Measurements from ENCODE around the gene ALOX5AP.
"Not testable (repeated sequence)": the region's sequence is repeated elsewhere in the genome, so short reads cannot be mapped to it uniquely, and the experiment has no call there.

Gene ALOX5AP

DNA sequence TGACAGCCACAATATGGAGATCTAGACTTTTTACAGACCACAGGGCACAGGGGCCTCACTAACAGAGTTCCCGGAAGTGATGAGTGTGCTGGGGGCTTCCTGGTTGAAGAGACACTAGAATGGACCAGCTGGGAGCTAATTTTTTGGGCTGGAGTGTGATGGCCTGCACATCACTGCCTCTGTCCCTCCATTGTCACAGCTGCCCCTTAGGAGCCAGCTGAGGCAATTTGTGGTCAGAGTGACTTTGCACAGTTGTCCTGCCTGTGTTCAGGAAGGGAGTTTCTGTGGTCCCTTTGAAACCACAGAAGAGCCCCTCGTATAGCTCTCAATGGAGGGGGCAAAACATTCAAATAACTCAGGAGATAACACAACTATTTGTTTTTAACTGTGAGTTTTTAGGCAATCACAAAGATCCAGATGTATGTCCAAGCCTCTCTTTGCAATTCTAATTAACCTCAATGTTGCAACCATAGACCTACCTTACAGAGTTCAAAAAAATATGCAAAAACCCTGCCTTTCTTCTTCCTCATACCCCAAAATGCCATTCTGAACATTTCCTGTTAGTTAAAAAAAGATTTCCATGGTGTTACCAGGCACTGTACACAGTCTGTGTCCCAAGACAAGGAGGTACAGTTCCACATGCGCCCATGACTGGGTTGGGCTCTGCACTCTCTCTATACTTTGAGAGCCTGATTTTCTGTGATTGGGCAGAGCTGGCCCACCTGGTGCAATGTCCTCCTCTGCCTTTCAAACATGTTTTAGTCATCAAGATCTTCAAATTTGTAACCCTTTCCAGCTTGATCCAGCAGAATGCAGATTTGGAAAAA is 2.4 kb downstream of the ALOX5AP start:
- no peak for DNase-seq (ENCODE audit: low read depth)

DNA sequence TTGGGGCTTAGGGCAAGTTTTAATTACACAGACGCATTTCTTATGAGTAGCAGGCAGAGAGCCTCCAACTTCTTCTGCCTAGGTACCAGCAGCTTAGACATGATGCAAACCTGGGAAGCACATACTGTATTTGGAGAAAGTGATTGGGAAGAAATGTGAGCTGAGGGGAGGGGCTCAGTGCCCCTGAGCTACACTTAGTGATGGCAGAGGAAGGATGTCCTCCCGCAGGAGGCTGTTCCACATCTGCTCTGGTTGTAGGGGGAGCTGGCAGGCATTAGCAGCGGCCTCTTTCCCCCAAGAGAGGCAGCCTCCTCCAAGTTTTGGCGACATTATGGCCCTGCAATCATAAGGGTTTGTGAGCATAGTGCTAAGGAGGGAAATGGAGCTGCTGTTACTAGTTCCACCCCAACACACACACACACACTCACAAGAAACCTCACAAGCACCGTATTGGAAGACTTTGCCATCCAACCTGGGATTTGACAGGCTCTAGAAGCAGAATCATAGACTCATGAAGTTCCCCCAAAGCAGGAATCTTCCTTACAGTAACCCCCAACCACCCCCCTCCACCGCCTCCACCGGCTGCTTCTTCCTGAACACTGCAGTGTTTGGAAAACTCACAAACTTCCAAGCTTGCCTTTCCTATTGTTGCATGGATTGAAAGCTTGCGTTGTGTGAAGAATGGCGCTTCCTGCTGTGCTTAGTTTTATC is 3.3 kb downstream of the ALOX5AP start:
- DNase-seq (ENCODE audit: low read depth) = no peak

DNA sequence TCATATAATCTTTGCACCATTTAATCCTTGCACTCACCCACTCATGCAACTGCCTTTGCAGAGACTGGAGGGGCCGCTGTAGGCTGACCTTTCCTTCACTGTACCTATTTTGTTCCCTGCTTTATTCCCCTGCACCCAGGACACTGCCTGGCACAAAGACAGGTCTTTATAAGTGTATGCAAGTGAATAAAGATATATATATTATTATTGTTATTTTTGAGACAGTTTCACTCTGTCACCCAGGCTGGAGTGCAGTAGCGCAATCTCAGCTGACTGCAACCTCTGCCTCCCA is 3.8 kb downstream of the ALOX5AP start:
- no peak for DNase-seq (ENCODE audit: low read depth)

DNA sequence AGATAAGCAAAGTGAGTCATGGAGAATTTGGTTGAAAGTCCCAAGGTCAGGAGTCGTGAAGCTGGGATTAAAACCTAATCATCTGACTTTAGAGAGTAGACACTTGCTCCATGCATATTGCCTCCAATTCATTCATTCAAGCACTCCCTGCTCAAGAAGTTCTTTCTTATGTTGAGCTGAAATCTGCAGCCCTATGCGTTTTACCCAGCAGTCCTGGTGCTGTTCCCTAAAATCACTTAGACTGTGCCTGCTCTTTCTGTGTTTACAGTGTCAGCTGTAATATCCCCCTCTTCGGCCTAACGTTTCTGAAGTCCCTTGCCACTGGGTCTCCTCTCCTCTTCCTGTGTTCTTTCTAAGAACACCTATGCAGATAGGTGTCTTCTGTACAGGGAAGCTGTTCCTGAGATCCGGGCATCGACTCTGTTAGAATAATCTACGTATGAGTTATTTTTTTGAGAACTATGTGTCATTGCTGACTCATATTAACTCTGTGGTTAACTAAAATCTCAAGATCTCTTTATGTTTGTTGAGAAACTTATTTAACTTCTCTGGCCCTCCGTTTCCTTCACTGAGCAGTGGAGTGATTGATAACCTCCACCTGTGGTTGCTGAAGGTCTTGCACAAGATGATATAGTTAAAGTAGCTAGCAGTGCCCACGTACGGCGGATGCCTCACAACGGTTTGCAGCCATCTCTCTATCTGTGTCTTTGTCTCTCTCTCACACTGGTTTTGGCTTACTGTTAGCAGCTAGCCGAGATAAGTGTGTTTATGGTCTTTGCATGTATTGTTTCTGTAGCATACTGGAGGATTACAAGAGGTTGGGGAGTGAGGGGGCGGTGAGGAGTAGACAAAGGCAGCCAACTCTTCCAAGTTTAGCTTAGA is 4.7 kb downstream of the ALOX5AP start:
- DNase-seq (ENCODE audit: low read depth) = peak; percentile 59

DNA sequence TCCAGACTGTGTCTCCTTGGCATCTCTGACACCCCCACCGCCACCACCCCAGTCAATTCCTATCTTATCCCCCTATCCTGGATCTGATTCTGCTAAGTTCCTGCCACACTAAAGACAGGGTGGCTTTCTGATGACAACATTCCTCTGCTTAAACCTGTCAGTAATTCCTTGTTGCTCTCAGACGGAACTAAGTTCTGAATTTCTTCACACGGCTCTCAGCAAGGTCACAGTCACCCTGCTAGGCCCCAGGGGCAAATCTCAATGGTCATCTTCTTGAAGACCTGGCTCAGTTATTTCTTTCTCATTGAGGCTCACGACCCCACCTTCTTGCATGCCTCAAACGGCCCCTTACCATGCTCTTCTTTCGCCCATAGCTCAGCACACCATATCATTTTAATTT is 7.6 kb downstream of the ALOX5AP start:
- no peak for DNase-seq (ENCODE audit: low read depth)

DNA sequence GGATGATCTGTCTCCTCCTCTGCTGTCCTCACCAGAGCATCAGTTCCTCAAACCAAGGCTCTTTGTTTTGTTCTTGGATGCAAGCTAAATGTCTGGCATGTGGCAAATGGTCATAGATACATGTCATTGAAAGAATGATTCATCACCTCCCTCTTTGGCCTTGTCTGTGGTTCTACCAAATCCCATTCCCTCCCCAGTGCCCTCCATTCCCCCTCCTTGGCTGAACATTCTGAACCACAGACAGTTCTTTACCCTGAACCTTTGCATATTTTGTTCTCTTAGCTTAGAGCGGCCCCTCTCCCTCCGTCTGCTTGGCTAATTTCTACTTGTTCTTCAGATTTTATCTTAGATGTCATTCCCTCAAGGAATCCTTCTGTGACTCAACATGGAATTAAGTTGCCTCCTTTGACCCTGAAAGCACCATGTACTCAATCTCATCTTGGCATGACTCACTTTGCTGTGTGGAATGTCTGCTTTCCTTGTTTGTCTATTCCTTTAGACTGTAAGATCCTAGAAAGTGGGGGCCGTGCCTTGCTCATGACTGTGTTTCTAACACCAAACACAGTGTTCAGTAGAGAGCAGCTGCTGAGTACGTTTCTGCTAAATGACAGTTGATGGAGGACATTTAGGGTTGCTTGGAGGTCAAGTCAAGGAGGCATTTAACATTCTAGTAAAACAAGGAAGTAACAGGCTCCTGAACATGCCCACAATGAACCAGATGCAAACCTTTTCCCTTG is 8.1 kb downstream of the ALOX5AP start:
- DNase-seq (ENCODE audit: low read depth) = no peak

DNA sequence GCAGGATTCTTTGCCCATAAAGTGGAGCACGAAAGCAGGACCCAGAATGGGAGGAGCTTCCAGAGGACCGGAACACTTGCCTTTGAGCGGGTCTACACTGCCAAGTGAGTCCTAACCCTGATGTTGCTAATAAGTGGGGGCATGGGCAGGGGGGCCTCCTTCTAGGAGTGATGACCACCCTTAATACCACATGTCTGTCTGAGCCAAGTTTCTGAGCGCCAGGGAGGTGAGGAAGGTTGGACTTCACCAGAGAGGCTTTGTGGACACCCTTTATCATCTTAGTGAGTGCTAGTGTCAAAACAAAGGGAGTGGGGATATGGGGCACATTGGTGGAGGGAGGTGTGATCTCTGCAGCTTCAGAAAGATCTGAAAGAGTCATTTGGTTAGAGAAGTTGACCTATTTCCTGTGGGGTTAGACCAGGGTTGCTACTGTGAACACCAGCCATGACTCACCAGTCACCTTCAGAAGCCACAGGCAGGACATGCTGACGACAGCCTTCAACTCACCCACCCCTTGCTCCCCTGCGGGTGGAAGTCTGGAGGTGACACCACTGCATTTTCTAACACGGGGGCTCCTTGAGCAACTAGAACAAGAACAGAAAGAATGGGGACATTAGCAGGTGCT is 8.8 kb downstream of the ALOX5AP start:
- peak; percentile 78 for DNase-seq (ENCODE audit: low read depth)

DNA sequence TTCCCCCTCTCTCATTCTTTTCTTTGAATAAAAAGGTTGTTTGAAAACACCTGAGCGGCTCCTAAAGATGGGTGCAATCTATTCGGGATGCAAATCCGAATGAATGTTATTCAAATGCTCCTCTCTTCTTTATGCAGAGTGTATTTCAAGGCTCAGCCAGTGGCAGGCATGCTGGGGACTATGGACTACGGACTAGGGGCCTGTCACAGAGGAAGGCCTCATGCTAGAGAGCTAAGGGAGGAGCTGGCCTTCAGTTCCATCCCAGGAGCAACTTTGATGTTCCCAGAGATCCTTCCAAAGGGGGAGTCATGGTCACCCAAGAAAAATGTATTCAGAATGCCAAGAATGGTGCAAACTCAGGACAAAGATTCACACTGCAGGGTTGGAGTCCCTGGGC is 9.3 kb downstream of the ALOX5AP start:
- no peak for DNase-seq (ENCODE audit: low read depth)

DNA sequence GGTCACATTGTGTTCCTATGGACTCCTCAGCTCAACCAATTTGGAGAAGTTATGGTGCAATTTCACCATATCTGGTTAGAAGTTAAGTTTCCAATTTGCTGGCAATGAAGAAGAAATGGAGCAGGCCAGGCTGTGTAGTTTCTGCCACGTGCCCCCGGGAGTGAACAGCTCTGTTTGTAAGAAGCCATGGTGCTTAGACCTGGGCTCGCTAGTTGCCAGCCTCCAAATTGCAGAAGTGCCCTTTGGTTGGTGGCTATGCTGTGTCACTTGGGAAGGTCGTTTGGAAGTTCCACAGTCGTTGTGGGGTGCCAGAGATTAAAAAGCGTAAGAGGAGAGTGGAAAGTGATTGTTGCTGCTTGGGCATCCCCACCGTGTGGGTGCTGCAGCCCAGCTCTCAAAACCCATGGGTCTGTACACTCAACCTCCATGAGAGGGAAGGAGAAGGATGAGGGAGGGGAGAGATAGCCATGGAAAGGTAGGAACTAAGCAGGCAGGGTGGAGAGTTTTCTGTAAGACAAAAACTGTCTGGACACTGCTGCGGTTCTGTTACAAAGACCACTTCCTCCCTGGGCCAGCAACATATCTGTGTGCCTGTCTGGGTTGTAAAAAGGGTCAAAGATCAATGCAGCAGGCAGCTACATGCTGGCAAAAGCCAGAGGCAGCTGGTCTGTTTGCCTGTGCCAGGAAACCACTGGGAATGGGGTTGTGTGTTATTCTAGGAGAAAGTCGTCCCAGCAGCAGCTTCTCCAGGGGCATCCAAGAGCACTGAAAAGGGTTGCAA is 10.8 kb downstream of the ALOX5AP start:
- no peak for DNase-seq (ENCODE audit: low read depth)

DNA sequence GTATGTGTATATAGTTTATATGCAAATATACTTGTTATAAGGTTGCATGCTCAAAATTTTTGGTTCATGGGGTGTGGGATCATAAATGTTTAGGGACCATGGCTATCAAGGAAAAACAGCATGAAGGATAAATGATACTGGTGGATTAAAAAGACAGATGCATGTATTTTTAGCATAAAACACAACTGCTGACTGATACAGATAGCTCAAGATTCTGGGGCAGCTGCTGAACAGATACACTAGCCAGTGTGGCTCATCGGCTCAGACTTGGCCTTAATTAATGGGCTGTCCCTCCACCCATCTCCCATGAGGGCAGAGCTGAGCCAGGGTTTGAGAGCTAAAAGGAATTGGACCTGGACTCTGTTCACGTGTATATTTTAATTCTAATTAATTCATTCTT is 11.4 kb downstream of the ALOX5AP start:
- no peak for DNase-seq (ENCODE audit: low read depth)

DNA sequence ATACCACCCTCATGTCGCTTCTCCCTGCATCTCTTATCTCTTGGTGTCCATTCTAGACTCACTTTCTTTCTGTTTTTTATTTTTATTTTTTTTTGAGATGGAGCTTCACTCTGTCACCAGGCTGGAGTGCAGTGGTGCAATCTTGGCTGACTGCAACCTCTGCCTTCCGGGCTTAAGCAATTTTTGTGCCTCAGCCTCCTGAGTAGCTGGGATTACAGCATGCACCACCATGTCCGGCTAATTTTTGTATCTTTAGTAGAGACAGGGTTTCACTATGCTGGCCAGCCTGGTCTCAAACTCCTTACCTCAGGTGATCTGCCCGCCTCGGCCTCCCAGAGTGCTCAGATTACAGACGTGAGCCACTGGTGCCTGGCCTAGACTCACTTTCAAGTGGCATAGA is 12.5 kb downstream of the ALOX5AP start:
- DNase-seq (ENCODE audit: low read depth) = not testable (repeated sequence)

DNA sequence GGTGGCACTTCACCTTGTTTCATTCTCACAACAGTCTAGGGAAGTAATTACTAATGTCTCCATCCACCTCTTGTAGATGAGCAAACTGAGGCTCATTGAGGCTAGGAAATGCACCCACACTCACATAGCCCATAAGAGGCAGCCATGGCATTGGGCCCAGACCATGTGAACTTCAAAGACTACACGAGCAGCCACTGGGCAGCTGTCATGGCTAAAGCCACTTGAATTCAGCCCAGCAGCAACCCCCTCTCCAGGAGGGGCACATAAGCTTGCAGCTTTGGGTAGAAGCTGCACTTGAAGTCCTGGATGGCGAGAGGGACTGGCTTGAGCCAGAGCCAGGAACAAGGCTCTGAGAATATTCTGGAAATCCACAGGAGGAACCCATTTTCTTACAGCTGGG is 13.4 kb downstream of the ALOX5AP start:
- no peak for DNase-seq (ENCODE audit: low read depth)

DNA sequence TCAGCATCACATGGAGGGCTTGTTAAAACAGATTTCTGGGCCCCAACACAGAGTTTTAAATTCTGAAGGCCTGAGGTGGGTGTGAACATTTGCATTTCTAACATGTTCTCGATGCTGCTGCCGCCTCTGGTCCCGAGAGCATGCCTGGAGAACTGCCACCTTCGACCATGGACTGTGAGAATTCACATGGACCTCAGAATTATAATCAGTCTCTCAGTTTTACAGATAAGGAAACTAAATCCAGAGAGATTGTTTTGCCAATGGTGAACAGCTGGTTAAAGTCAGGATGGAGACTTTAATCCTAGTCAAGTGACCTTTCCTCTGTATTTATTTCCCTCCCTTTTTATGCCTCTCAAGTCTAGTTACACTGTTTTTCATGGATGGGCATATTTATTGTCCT is 14.7 kb downstream of the ALOX5AP start:
- DNase-seq (ENCODE audit: low read depth) = no peak

DNA sequence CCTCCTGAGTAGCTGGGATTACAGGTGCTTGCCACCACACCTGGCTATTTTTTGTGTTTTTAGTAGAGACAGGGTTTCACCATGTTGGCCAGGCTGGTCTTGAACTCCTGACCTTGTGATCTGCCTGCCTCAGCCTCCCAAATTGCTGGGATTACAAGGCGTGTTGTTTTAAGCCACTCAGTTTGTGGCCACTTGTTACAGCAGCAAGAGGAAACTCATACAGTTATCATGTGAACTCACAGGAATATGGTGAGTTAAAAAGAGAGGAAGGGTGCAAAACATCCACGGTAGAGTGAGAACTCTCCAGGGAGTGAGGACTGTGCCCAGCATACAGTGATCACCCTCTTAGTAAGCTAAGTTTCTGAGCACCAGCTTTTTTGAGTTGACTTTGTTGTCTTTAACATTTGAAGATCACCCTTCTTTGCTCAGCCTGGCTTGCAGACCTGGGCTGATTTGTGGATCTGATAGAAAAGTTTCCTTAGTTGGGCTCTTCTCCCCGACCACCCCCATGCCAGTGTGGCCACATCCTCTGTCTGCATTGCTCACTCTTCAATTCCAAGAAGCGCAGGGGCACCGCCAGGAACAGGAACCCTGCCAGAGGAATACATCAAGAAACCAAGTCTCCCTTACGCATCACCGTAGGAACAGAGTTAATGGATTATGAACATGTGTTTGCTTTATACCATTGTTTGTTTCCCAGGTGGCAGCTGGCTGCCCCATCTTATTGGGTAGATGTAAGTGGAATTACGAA is 16.0 kb downstream of the ALOX5AP start:
- DNase-seq (ENCODE audit: low read depth) = no peak

DNA sequence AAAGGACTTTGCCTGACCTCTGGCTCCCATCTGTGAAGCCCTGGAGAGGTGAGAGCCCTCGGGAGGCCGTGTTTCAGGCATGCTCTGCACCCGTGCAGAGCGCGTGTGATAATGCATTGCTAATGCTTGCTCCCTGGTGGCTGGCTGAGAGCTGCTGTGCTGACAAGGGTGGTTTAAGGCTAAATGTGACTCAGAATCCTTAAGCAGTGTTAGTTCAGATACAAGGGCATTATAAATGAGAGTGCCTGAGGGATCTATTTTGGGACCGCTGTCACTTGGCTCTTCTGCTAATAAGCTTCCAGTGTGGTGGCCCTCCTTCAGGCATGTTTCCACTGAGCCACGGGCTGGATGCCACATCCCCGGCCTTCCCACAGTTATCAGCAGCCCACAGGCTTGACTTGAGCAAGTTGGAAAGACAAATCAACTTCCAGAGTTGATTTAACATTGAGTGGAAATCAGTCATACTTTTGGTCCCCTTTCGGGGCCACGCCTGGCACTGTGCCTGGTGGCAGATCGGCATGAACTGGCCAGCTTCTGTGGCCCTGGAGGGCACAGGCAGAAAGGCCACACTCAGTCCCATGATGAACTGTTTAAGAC is 17.0 kb downstream of the ALOX5AP start:
- no peak for DNase-seq (ENCODE audit: low read depth)

DNA sequence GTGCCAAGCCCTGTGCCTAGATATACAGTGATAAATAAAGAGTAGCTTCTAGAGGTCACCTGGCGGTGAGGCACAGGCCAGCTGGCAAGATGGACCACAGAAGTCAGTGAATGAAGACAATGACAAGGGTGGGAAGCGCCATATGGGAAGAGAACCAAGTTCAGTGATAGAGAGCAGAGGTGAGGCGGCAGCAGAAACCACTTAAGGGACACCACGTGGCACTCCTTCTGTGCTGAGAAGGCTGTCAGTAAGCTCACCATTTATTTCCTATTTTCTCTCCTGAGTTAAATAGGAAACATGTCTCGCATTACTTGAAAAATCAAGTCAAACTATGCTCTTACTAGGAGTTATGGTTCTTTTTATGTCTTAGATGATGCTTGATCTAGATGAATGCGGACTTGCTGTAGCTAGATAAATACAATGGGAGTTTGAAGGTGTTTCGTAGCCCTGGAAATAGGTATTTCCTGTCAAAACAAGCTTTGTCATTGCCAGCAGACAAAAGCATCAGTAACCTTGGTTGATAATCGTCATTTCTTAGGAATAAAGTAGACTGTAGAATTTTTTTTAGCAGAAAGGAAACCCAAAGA is 17.8 kb downstream of the ALOX5AP start:
- DNase-seq (ENCODE audit: low read depth) = no peak

DNA sequence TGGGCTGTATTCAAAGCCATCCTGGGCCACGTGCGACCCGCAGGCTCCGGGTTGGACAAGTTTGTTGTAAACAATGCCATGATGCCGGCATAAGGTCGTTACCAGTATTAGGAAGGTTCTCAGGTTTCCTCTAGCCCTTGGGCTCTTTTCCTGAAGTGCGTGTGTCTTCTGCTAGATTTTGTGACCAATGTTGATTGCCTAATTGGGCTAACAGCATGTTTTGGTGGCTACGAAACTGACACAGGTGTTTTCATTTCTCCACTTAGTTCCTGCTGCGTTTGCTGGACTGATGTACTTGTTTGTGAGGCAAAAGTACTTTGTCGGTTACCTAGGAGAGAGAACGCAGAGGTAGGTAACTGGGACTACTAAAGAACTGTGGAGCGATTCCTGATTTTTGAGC is 20.3 kb downstream of the ALOX5AP start:
- DNase-seq (ENCODE audit: low read depth) = no peak

DNA sequence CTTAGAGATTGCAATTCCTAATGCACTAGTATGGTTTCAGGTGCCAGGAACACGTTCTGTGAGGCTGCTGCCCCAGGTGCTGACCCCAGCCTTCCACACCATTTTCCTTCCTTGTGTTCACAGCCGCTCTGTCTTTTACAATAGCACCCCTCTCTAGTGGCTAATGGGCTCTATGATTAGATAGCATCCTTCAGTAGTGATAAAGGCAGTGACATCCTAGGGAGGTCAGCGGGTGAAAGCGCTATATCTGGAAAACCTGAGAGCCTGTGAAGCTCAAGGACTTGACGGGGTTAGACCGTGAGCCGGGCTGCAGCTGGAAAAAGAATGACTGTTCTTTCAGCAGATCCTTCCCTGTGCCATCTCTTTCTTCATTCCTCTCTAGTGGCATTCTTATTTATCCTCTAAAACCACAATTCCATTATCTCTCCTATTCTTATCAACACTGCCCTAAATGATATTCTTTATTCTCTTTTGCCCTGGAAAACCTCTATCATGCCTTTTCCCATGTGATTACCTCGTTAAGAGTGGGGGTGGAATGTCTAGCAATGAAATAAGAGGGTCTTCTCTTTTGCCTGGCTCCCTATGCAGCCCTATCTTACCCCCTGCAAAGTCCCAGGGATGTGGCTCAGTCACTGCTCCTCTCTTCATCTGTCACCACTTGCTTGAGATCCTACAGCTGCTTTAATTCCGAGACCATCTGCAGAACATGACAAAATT is 21.8 kb downstream of the ALOX5AP start:
- no peak for DNase-seq (ENCODE audit: low read depth)

DNA sequence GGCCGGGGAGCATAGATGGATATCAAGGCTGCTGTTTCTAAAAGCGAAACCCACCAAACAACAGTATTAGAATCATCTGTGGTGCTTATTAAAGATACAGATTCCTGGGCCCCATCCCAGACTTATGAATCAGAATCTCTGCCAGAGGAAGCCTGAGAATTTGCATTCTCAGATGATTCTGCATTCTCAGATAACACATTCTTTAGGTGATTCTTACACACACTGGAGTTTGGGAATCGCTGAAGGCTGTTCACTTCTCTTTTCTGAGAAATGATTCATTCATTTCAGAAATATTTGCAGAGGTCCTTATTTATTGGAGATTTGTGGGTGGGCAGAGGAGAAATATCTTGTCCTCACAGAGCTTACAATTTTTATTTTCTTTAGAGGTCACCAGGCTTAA is 24.4 kb downstream of the ALOX5AP start:
- no peak for DNase-seq (ENCODE audit: low read depth)

All from activated T-cell treated with anti-CD3 and anti-CD28 coated beads for 24 hours (primary cell).